NCI-H226 (cell line): Measurements from ENCODE around the gene TTC34.

Experiments
- DNase-seq: peaks from one replicate; pipeline ENCODE4 v3.0.0-alpha.2; 2015

Gene TTC34

GRCh38 chr1:2623571-2624337 is 177.7 kb downstream of the TTC34 start:
- DNase-seq, result no peak

DNA sequence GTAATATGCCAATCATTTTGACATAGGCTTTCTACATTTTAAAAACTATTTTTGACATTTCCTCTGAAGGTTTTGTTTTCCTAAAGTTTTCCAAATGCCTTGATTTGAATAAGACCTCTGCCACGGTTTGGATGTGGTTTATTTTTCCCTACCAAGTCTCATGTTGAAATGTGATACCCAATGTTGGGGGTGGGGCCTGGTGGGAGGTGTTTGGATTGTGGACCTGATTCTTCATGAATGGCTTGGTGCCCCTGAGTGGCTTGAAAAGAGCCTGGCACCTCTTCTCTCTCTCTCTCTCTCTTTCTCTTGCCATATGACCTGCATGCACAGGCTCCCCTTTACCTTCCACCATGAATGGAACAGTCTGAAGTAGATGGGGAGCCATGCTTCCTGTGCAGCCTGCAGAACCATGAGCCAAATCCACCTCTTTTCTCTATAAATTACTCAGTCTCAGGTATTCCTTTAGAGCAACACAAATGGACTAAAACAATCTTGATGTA is 183.5 kb downstream of the TTC34 start:
- DNase-seq, result no peak

- no peak for DNase-seq
These were observed 187.3 kb downstream of the TTC34 start for GRCh38 chr1:2614145-2614544.

- no peak for DNase-seq
These were observed 188.7 kb downstream of the TTC34 start for GRCh38 chr1:2612591-2613365.

GRCh38 chr1:2611621-2612437 is 189.7 kb downstream of the TTC34 start:
- DNase-seq, result no peak

DNA sequence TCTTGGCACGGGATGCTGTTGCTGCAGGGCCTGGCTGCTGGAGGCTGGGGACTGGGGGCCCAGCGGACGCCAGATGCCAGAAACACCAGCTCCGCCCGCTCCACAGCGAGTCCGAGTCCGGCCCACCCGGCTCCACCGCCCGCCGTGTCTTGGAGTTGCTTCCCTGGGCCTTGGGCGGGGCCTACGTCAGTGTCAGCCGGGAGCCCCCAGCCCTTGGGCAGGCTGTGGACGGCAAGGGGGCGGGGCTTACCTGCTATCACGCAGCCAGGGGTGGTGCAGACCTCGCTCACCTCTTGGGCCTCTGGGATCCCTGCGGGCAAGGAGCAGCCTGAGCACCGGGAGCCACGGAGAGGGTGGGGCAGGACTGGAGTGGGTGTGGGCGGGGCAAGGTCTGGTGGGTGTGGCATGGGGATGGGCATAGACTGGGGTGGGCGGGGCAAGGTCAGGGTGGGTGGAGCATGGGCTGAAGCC is 190.4 kb downstream of the TTC34 start:
- DNase-seq, result no peak

DNA sequence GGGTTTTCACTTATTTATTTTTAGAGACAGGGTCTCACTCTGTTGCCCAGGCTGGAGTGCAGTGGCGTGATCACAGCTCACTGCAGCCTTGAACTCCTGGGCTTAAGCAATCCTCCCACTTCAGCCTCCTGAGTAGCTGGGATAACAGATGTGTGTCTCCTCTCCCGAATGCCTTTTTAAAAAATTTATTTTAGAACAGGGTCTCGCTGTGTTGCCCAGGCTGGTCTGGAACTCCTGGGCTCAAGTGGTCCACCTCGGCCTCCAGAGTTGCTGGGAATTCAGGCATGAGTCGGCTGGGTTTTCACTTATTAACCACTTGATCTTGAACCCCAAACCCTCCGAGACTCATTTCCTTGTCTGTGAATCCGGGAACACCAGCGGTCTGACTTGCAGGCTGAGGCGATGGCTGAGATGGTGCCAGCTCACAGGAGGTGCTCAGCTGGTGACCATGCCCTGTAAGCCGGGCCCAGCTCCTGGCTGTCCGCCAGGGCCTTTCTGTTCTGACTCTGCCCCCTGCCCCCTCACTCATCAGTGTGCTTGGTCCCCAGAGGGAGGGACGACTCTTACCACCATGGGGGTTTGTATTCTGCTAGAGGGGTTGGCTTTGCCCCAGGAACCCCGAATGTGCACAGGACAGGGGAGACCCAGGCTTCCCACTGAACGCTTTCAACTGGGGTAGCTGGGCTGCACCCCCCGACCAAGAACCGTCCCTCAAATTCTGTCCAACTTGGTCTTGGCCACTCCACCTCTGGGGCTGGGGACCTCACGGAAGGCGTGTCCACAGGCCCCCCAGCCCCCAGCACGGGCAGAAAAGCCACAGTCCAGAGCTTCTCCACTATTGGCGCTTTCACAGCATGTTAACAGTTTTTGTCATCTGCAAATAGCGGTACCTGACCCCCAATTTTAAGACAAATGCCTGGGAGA is 191.2 kb downstream of the TTC34 start:
- DNase-seq, result no peak

- no peak for DNase-seq
These were observed 192.0 kb downstream of the TTC34 start for GRCh38 chr1:2609319-2610035.

DNA sequence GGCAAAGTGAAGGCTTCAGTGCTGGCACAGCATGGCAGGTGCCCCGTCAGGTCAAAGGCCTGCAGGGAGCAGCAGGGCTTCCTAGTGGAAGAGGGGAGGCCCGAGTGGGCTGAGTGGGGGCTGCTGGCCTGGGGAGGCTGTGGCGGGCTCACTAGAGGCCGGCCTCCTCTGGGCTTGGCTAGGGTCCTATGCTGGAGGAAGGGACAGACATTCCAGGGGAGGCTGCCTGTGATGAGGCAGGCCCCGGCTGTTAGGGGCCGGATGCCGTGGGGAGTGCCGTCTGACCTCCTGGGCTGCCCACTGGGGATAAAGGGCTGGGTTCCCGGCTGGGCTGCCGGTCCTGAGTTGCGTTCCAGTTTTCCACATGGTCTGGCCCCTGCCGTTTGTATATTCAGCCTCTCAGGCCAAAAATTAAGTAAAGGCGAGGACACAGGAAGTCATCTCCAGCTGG is 193.8 kb downstream of the TTC34 start:
- no peak for DNase-seq

DNA sequence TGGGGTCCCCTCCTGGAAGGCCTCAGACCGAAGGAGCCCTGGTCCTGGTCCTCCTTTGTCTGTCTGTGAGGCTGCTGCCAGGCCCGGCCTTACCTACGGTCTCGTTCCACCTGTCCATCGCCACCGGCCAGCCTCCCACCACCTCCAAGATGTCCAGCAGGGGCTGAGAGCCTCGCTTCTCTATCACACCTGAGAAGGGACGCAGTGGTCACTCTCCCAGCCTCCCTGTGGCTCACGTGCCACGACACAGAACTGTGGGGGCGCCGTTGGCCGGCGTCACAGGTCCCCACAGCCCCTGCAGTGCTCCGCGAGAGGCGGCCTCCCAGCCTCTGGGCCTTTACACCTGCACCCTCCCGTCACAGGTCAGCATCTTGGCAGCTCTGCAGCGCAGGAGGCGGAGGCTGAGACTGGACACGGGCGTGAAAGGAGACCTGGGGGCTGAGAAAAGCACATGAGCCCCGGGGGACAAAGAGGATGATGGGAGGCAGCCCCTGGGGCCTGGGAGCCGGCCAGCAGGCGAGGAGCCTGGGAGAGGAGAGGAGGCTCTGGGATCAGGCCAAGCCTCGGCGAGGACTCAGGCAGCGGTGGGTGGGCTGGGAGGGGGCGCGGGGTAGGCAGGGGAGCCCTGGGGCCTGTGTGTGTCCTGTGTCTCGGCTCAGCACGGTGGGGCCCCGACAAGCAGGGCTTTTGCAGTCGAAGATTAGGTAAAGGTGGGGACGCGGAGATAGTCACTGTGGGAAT is 194.4 kb downstream of the TTC34 start:
- no peak for DNase-seq

DNA sequence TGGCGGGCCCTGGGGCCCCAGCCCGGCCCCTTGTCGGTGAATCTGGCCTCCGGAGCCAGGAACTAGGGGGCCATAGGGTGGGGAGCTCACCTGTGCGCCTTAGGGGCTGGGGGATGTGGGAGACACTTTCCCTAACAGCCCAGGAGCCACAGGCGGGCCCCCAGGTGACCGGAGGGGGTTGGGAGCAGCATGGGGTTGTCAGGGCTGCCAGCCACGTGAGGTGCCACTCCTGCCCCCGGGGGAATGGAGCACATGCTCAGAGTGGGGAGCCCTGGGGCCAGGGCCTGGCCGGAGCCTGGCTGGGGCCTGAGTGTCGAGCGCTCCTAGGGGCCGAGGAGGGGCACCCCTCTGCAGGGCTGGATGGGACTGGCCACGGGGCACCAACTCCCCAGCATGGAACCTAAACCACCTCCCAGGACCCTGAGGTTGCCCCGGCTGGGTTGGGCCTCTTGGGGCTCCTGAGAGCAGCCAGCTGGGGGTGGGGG is 195.1 kb downstream of the TTC34 start:
- DNase-seq, result no peak

- DNase-seq, result no peak
These were observed 195.7 kb downstream of the TTC34 start for GRCh38 chr1:2605509-2606395.

DNA sequence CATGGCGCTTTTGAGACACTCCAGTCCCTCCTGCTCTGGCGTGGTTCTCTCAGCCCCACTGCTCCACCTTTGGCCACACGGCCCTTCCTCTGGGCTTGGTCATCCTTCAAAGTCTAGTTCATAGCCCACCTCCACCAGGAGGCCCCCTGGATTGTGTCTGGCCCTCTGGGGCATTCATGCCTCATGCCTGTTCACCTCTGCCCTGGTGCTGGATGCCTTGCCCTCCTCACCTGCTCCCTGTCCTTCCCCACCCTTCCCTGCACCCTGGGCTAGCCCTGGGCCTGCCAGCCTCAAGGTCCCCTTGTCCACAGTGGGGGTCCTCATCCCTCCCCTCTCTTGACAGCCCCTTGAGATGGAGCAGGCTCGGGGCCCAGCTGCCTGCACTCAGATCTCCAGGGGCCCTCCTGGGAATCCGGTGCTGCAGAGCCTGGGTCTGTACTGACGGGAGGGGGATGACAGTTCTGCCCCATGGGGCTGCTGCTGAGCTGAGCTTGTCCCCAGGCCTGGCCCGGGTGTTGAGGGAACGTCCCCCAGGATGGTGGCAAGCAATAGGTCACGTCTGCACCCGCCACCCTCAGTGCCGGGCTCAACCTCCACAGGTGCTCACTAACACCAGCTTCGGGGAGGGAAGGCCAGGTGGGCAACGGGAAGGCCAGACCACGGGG is 196.5 kb downstream of the TTC34 start:
- DNase-seq, result no peak

- DNase-seq, result no peak
These were observed 197.2 kb downstream of the TTC34 start for GRCh38 chr1:2604156-2604843.

GRCh38 chr1:2603521-2604155 is 197.9 kb downstream of the TTC34 start:
- DNase-seq, result no peak

- no peak for DNase-seq
These were observed 198.5 kb downstream of the TTC34 start for GRCh38 chr1:2602866-2603520.

GRCh38 chr1:2602311-2602835 is 199.1 kb downstream of the TTC34 start:
- no peak for DNase-seq
